H9 (cell line): Measurements from ENCODE around the gene ARHGAP11A. TPM values are rescaled to one million over a fixed set of nuclear protein-coding genes. Genes with fewer than 3 reads are reported as not detected.

ENCODE experiments used
- DNase-seq: peaks from one replicate; pipeline ENCODE4 v3.0.0-alpha.2; 2017
- H2AFZ ChIP-seq: one replicate; pipeline ENCODE4 v1.6.1; 2013; ENCODE audit warnings: mild to moderate bottlenecking, low read length, control low read depth, moderate library complexity
- H2AK5ac ChIP-seq: 2 replicates; pipeline ENCODE4 v1.6.1; 2013; ENCODE audit warnings: low read length, control low read depth, mixed read lengths; ENCODE audit not compliant: insufficient read length
- H2BK120ac ChIP-seq: one replicate; pipeline ENCODE4 v1.6.1; 2013; ENCODE audit warnings: low read depth, mild to moderate bottlenecking, low read length, control low read depth, inconsistent platforms; ENCODE audit not compliant: poor library complexity, severe bottlenecking
- H2BK12ac ChIP-seq: 2 replicates; pipeline ENCODE4 v1.6.1; 2013; ENCODE audit warnings: low read length, control low read depth, mixed read lengths, low read depth; ENCODE audit not compliant: insufficient read length
- H2BK15ac ChIP-seq: 2 replicates; pipeline ENCODE4 v1.6.1; 2013; ENCODE audit warnings: low read depth, low read length, control low read depth
- H2BK20ac ChIP-seq: one replicate; pipeline ENCODE4 v1.6.1; 2013; ENCODE audit warnings: low read depth, mild to moderate bottlenecking, low read length, control low read depth, inconsistent platforms; ENCODE audit not compliant: poor library complexity, severe bottlenecking
- H2BK5ac ChIP-seq: 2 replicates; pipeline ENCODE4 v1.6.1; 2013; ENCODE audit warnings: low read length, control low read depth, mixed read lengths; ENCODE audit not compliant: insufficient read length
- H3K14ac ChIP-seq: 2 replicates; pipeline ENCODE4 v1.6.1; 2013; ENCODE audit warnings: low read length, control low read depth; ENCODE audit not compliant: insufficient read depth
- H3K18ac ChIP-seq: 2 replicates; pipeline ENCODE4 v1.6.1; 2013; ENCODE audit warnings: low read depth, mild to moderate bottlenecking, mixed read lengths, low read length, control low read depth; ENCODE audit not compliant: insufficient read length
- H3K23ac ChIP-seq: 2 replicates; pipeline ENCODE4 v1.6.1; 2013; ENCODE audit warnings: low read length, control low read depth, mixed read lengths, low read depth; ENCODE audit not compliant: insufficient read length
- H3K23me2 ChIP-seq: 2 replicates; pipeline ENCODE4 v1.6.1; 2013; ENCODE audit warnings: low read depth, mild to moderate bottlenecking, mixed read lengths, low read length, control low read depth; ENCODE audit not compliant: insufficient read length, poor library complexity, severe bottlenecking
- H3K27ac ChIP-seq: 2 replicates; pipeline ENCODE4 v1.5.1; 2013; ENCODE audit warnings: low read length, control low read depth, mixed read lengths, low read depth; ENCODE audit not compliant: insufficient read length
- H3K27me3 ChIP-seq: 2 replicates; pipeline ENCODE4 v1.6.1; 2013; ENCODE audit warnings: low read length, control low read depth, inconsistent platforms; ENCODE audit not compliant: insufficient read depth
- H3K4ac ChIP-seq: 2 replicates; pipeline ENCODE4 v1.6.1; 2013; ENCODE audit warnings: low read depth, mild to moderate bottlenecking, control low read depth, inconsistent platforms, low read length, moderate library complexity
- H3K4me1 ChIP-seq: 2 replicates; pipeline ENCODE4 v1.6.1; 2013; ENCODE audit warnings: low read length, control low read depth, inconsistent platforms; ENCODE audit not compliant: insufficient read depth
- H3K4me2 ChIP-seq: 2 replicates; pipeline ENCODE4 v1.6.1; 2013; ENCODE audit warnings: low read length, control low read depth, mixed read lengths; ENCODE audit not compliant: insufficient read length, insufficient read depth
- H3K56ac ChIP-seq: 2 replicates; pipeline ENCODE4 v1.6.1; 2013; ENCODE audit warnings: low read depth, mild to moderate bottlenecking, mixed read lengths, low read length, control low read depth; ENCODE audit not compliant: insufficient read length
- H3K79me1 ChIP-seq: 2 replicates; pipeline ENCODE4 v1.6.1; 2013; ENCODE audit warnings: low read depth, mild to moderate bottlenecking, moderate library complexity, low read length, control low read depth, inconsistent platforms; ENCODE audit not compliant: insufficient read depth, poor library complexity, severe bottlenecking
- H3K79me2 ChIP-seq: 2 replicates; pipeline ENCODE4 v1.6.1; 2013; ENCODE audit warnings: low read length, control low read depth, inconsistent platforms; ENCODE audit not compliant: insufficient read depth
- H3K9ac ChIP-seq: 2 replicates; pipeline ENCODE4 v1.6.1; 2013; ENCODE audit warnings: low read length, control low read depth, mixed read lengths; ENCODE audit not compliant: insufficient read length; ENCODE audit errors: extremely low read depth
- H3K9me3 ChIP-seq: one replicate; pipeline ENCODE4 v1.6.1; 2013; ENCODE audit warnings: low read depth, low read length, inconsistent platforms; ENCODE audit not compliant: control insufficient read depth
- H3T11ph ChIP-seq: one replicate; pipeline ENCODE4 v1.6.1; 2013; ENCODE audit warnings: mild to moderate bottlenecking, low read length, control low read depth, inconsistent platforms
- H4K20me1 ChIP-seq: one replicate; pipeline ENCODE4 v1.6.1; 2013; ENCODE audit not compliant: control insufficient read depth, insufficient read length, insufficient read depth
- H4K5ac ChIP-seq: 2 replicates; pipeline ENCODE4 v1.6.1; 2013; ENCODE audit warnings: low read depth, mild to moderate bottlenecking, mixed read lengths, low read length, control low read depth; ENCODE audit not compliant: insufficient read length
- H4K8ac ChIP-seq: replicated peaks from 2 replicates; pipeline ENCODE4 v1.6.1; 2013; ENCODE audit warnings: low read length, control low read depth, mixed read lengths, low read depth; ENCODE audit not compliant: insufficient read length
- H4K91ac ChIP-seq: 2 replicates; pipeline ENCODE4 v1.6.1; 2013; ENCODE audit warnings: low read depth, mild to moderate bottlenecking, moderate library complexity, mixed read lengths, low read length, control low read depth; ENCODE audit not compliant: insufficient read length
- H3K27ac Mint-ChIP-seq, 3 experiments: 2 replicates in 2 of 3; 3 replicates in 1 of 3; pipeline ENCODE4 v1.8.0; 2020 to 2021; ENCODE audit warnings: mixed read lengths in 3 of 3, mild to moderate bottlenecking in 1 of 3, moderate library complexity in 1 of 3
- H3K27me3 Mint-ChIP-seq: 2 replicates; pipeline ENCODE4 v1.8.0; 2021; ENCODE audit warnings: low read depth, mild to moderate bottlenecking, moderate library complexity, mixed read lengths
- H3K36me3 Mint-ChIP-seq, 3 experiments: 2 replicates in 2 of 3; 3 replicates in 1 of 3; pipeline ENCODE4 v1.8.0; 2020 to 2021; ENCODE audit warnings: low read depth in 3 of 3, mixed read lengths in 3 of 3; ENCODE audit not compliant: insufficient read depth in 1 of 3
- H3K4me1 Mint-ChIP-seq, 2 experiments: 2 replicates each; pipeline ENCODE4 v1.8.0; 2020; ENCODE audit warnings: mixed read lengths in 2 of 2
- H3K4me3 Mint-ChIP-seq, 2 experiments: 2 replicates in 1 of 2; 3 replicates in 1 of 2; pipeline ENCODE4 v1.8.0; 2020 to 2021; ENCODE audit warnings: mild to moderate bottlenecking in 2 of 2, mixed read lengths in 2 of 2, moderate library complexity in 1 of 2
- H3K9me3 Mint-ChIP-seq, 2 experiments: 2 replicates in 1 of 2; 3 replicates in 1 of 2; pipeline ENCODE4 v1.8.0; 2020; ENCODE audit warnings: mild to moderate bottlenecking in 2 of 2, mixed read lengths in 2 of 2, moderate library complexity in 1 of 2
- WGBS: extraction: QIAGEN DNeasy Blood & Tissue Kit; methylation state at CpG from one replicate; pipeline ENCODE4 v1.1.7; 2013; ENCODE audit warnings: missing lambda C conversion rate, low lambda C conversion rate, mixed read lengths; ENCODE audit not compliant: insufficient read length; ENCODE audit errors: extremely low coverage; 5-methylcytosine and 5-hydroxymethylcytosine counted together
- total RNA-seq: library from RNA; stranded (reverse); gene quantifications from 2 replicates; pipeline ENCODE4 v1.2.1, GENCODE V29; 2021
- TF ChIP-seq, protein P1 (sequence below): fragments of 200-600 bp; sonication (generic); conservative IDR thresholded peaks from 3 replicates; pipeline ENCODE4 v1.8.0; 2021; ENCODE audit warnings: antibody characterized with exemption, mild to moderate bottlenecking

ARHGAP11A gene
- total RNA-seq, 1 experiment from 2014 or later: 94.4 TPM

DNA sequence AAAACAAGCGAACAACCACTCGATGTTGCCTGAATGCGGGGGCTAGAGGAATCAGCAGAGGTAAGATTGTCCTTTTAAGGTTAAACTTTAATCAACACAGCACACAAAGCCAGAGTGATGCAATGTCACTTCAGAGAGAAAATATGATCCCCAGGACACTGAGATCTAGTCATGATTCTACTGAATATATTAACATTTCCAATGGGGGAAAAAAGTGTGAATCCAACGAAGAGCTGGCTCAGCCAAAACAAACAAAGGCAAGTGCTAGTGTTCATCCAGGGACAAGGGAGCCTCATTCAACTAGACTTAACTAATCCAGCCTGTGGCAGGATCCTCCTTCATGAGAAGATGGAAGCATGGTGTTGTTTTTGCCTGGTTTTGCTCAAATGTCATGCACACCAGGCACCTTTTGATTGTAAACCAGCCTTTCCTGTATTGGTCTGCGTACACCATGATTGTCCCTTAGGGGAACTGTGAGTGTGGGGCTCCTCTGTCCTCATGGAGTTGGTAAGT is 62.0 kb downstream of the ARHGAP11A start:
- Histone ChIP-seq H2AK5ac (no peak overlapping the region), H4K91ac (no peak overlapping the region), H3K4ac (no peak overlapping the region), H2BK15ac (no peak overlapping the region), H3K14ac (no peak overlapping the region), H3K4me2 (no peak overlapping the region), H2BK120ac (no peak overlapping the region), H3K27ac (no peak overlapping the region), H2BK5ac (no peak overlapping the region), H3K79me1 (no peaks in the 10 kb centered on the region), H3K79me2 (no peaks in the 10 kb centered on the region), H4K20me1 (no peaks in the 10 kb centered on the region), H3T11ph (no peak overlapping the region), H2BK12ac (no peak overlapping the region), H3K23me2 (no peaks in the 10 kb centered on the region), H4K5ac (no peak overlapping the region), H3K23ac (no peak overlapping the region), H2AFZ (no peak overlapping the region), H3K56ac (no peak overlapping the region), H2BK20ac (no peak overlapping the region), H3K27me3 (no peaks in the 10 kb centered on the region), H3K4me1 (no peaks in the 10 kb centered on the region), H4K8ac (no peak overlapping the region), H3K9ac (no peak overlapping the region), H3K18ac (no peak overlapping the region), H3K9me3 (no peaks in the 10 kb centered on the region)
- TF ChIP-seq, protein P1, sequence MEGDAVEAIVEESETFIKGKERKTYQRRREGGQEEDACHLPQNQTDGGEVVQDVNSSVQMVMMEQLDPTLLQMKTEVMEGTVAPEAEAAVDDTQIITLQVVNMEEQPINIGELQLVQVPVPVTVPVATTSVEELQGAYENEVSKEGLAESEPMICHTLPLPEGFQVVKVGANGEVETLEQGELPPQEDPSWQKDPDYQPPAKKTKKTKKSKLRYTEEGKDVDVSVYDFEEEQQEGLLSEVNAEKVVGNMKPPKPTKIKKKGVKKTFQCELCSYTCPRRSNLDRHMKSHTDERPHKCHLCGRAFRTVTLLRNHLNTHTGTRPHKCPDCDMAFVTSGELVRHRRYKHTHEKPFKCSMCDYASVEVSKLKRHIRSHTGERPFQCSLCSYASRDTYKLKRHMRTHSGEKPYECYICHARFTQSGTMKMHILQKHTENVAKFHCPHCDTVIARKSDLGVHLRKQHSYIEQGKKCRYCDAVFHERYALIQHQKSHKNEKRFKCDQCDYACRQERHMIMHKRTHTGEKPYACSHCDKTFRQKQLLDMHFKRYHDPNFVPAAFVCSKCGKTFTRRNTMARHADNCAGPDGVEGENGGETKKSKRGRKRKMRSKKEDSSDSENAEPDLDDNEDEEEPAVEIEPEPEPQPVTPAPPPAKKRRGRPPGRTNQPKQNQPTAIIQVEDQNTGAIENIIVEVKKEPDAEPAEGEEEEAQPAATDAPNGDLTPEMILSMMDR: no peak
- Mint-ChIP-seq H3K4me1 (peaks cover 10 to 13% of the 10 kb centered on the region in 2 experiments), H3K27ac (no peak overlapping the region), H3K27me3 (no peaks in the 10 kb centered on the region; the same call in 1 of the 2 replicates), H3K36me3 (no peaks in the 10 kb centered on the region; a peak in 1 of 7 replicates), H3K4me3 (no peak overlapping the region), H3K9me3 (no peaks in the 10 kb centered on the region)
- no peak for DNase-seq
- WGBS: no CpG with 5 or more reads among the region's 5 CpGs
